Activated CD8-positive, alpha-beta T cell treated with anti-CD3 and anti-CD28 coated beads for 36 hours (primary cell): ENCODE measurements around the gene MYO1H. TPM values are rescaled to one million over a fixed set of nuclear protein-coding genes. Genes with fewer than 3 reads are reported as not detected.

Experiments used
- ATAC-seq: fragments of 200-7000 bp; cut with Tn5 transposase; one replicate; pipeline ENCODE4 v1.10.0; 2021; ENCODE audit warnings: mild to moderate bottlenecking, moderate library complexity
- CTCF ChIA-PET: fragments of 350-600 bp; sonication (Branson Sonifier 250); formaldehyde crosslinking; loops from one replicate; lab custom pipeline; 2021; ENCODE audit warnings: antibody characterized with exemption; lab: Charles Lee
- POLR2A ChIA-PET: fragments of 350-600 bp; sonication (Branson Sonifier 250); formaldehyde crosslinking; loops from one replicate; lab custom pipeline; 2021; ENCODE audit warnings: antibody characterized with exemption; lab: Charles Lee
- DNase-seq: peaks from one replicate; pipeline ENCODE4 v3.0.0-alpha.2; 2020
- H3K27ac Mint-ChIP-seq: one replicate; pipeline ENCODE4 v1.8.0; 2021; ENCODE audit warnings: mild to moderate bottlenecking, mixed read lengths
- H3K27me3 Mint-ChIP-seq: one replicate; pipeline ENCODE4 v1.8.0; 2021; ENCODE audit warnings: mixed read lengths
- H3K36me3 Mint-ChIP-seq: one replicate; pipeline ENCODE4 v1.8.0; 2021; ENCODE audit warnings: low read depth, mixed read lengths
- H3K4me1 Mint-ChIP-seq: one replicate; pipeline ENCODE4 v1.8.0; 2021; ENCODE audit warnings: low read depth, mixed read lengths
- H3K4me3 Mint-ChIP-seq: one replicate; pipeline ENCODE4 v1.8.0; 2021; ENCODE audit warnings: mild to moderate bottlenecking, moderate library complexity, mixed read lengths
- H3K9me3 Mint-ChIP-seq: one replicate; pipeline ENCODE4 v1.8.0; 2021; ENCODE audit warnings: mixed read lengths
- CTCF ChIP-seq: fragments of 200-600 bp; IDR thresholded peaks from one replicate; pipeline ENCODE4 v1.8.0; 2022; ENCODE audit warnings: antibody characterized with exemption, mild to moderate bottlenecking
- intact Hi-C: fragments of 100-400 bp; cut with micrococcal nuclease; formaldehyde crosslinking; loops from one replicate; pipeline ENCODE4 v1.10.0; 2022
- total RNA-seq, 2 experiments: library from RNA; stranded (reverse); gene quantifications; one replicate each; pipeline ENCODE4 v1.2.3, GENCODE V29; 2021

The MYO1H gene
- total RNA-seq, 2 experiments from 2014 or later: not detected

GRCh38 chr12:109444259-109444658 lies 96.6 kb downstream of the MYO1H start:
- no peak overlapping the region for H3K4me3 Mint-ChIP-seq
- peaks cover 3% of the 10 kb centered on the region for H3K36me3 Mint-ChIP-seq
- ATAC-seq: no peak
- ChIA-PET CTCF (interaction anchor here (1.4 to 3.1 kb wide), 2 partner anchors 11 to 16 kb away, joined by 4 to 20 read pairs; no protein-coding TSS in a partner anchor), POLR2A (no interaction called here)
- no peak for TF ChIP-seq CTCF
- H3K4me1 Mint-ChIP-seq: no peaks in the 10 kb centered on the region
- no peaks in the 10 kb centered on the region for H3K9me3 Mint-ChIP-seq
- H3K27me3 Mint-ChIP-seq: no peaks in the 10 kb centered on the region
- intact Hi-C loops: no loop called here
- no peak overlapping the region for H3K27ac Mint-ChIP-seq
- no peak for DNase-seq

DNA sequence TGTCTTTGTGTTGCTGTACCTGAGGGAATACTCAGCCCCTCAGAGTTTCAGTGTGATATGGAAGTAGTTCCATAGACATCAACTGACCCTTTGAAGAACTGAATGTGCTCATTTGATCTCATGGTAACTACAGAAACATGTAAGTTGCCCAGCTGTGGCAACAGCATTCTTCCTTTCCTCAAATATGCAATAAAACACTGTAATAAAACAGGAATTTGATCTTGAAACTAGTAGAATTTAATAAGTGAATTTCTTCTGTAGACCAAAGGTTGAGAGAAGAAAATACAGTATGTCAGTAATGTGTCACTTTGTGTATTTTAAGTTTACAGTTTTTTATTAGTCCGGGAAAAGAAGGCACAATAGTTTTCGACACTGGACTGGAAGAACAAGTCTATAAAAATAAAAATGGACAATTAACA lies 97.5 kb downstream of the MYO1H start:
- no peak overlapping the region for H3K27ac Mint-ChIP-seq
- ChIA-PET CTCF (interaction anchor here (1.5 kb wide), 1 partner anchor 12 kb away, joined by 5 read pairs; no protein-coding TSS in a partner anchor), POLR2A (no interaction called here)

GRCh38 chr12:109446869-109447268 lies 99.2 kb downstream of the MYO1H start:
- CTCF ChIA-PET: no interaction called here
- Mint-ChIP-seq H3K36me3 (peaks cover 5% of the 10 kb centered on the region), H3K27ac (no peak overlapping the region), H3K27me3 (no peaks in the 10 kb centered on the region), H3K4me1 (no peaks in the 10 kb centered on the region), H3K9me3 (no peaks in the 10 kb centered on the region), H3K4me3 (no peak overlapping the region)
- no peak for TF ChIP-seq CTCF
- POLR2A ChIA-PET: no interaction called here
- DNase-seq: no peak
- intact Hi-C loops: no loop called here
- no peak for ATAC-seq

More for the DNA sequence above, 97.5 kb downstream of the MYO1H start:
- TF ChIP-seq CTCF: no peak
- H3K9me3 Mint-ChIP-seq: no peaks in the 10 kb centered on the region
- H3K4me1 Mint-ChIP-seq: no peaks in the 10 kb centered on the region
- H3K27me3 Mint-ChIP-seq: no peaks in the 10 kb centered on the region
- H3K4me3 Mint-ChIP-seq: no peak overlapping the region
- intact Hi-C loops: no loop called here
- H3K36me3 Mint-ChIP-seq: peaks cover 5% of the 10 kb centered on the region
- ATAC-seq: no peak
- no peak for DNase-seq

- H3K9me3 Mint-ChIP-seq: no peaks in the 10 kb centered on the region
- no peak for ATAC-seq
- POLR2A ChIA-PET: no interaction called here
- H3K4me1 Mint-ChIP-seq: no peaks in the 10 kb centered on the region
- H3K36me3 Mint-ChIP-seq: peaks cover 7% of the 10 kb centered on the region
- TF ChIP-seq CTCF: no peak
- H3K4me3 Mint-ChIP-seq: no peak overlapping the region
- H3K27me3 Mint-ChIP-seq: no peaks in the 10 kb centered on the region
- H3K27ac Mint-ChIP-seq: no peak overlapping the region
- intact Hi-C loops: no loop called here
- CTCF ChIA-PET: interaction anchor here (1.1 to 1.5 kb wide), 3 partner anchors 15 to 24 kb away, joined by 3 to 7 read pairs (median 3); no protein-coding TSS in a partner anchor
- no peak for DNase-seq
Observed at GRCh38 chr12:109447482-109447881, 99.8 kb downstream of the MYO1H start.

- no peak for TF ChIP-seq CTCF
- Mint-ChIP-seq H3K36me3 (peaks cover 7% of the 10 kb centered on the region), H3K27ac (no peak overlapping the region), H3K27me3 (no peaks in the 10 kb centered on the region), H3K4me3 (no peak overlapping the region), H3K4me1 (no peaks in the 10 kb centered on the region), H3K9me3 (no peaks in the 10 kb centered on the region)
- DNase-seq (no peak), ATAC-seq (no peak)
- intact Hi-C loops: no loop called here
- ChIA-PET POLR2A (no interaction called here), CTCF (interaction anchor here (1.0 to 1.5 kb wide), 4 partner anchors 15 to 23 kb away, joined by 3 to 7 read pairs (median 3); no protein-coding TSS in a partner anchor)
Observed at GRCh38 chr12:109448272-109448671, 100.6 kb downstream of the MYO1H start.
